ENCODE measurements around the gene DTX1.

- no peak for TF ChIP-seq FOXM1 (IDR thresholded peaks at IDR 0.05; ENCODE audit: borderline replicate concordance)
- no peak for TF ChIP-seq TARDBP (IDR thresholded peaks at IDR 0.05)
- no peak for TF ChIP-seq BHLHE40 (IDR thresholded peaks at IDR 0.05; ENCODE audit: borderline replicate concordance)
- no peak for TF ChIP-seq PKNOX1 (IDR thresholded peaks at IDR 0.05)
- no peak for TF ChIP-seq CTBP1 (IDR thresholded peaks at IDR 0.05; ENCODE audit: borderline replicate concordance)
- no peak for TF ChIP-seq ARNT (IDR thresholded peaks at IDR 0.05)
- TF ChIP-seq SP1 (IDR thresholded peaks at IDR 0.05), result no peak
- no peak for TF ChIP-seq L3MBTL2 (conservative IDR thresholded peaks at IDR 0.05)
- TF ChIP-seq NFRKB (IDR thresholded peaks at IDR 0.05), result no peak
- TF ChIP-seq HDGF (IDR thresholded peaks at IDR 0.05; ENCODE audit: borderline replicate concordance), result no peak
- no peak for TF ChIP-seq FOXA1 (IDR thresholded peaks at IDR 0.05)
- no peak for TF ChIP-seq ZNF384 (IDR thresholded peaks at IDR 0.05)
- TF ChIP-seq FOXK2 (IDR thresholded peaks at IDR 0.05), result no peak
- no peak for TF ChIP-seq SUZ12 (IDR thresholded peaks at IDR 0.05)
Observed at GRCh38 chr12:113061061-113061694, 4.6 kb downstream of the DTX1 start.
